HG03439 (cell line): ENCODE data around the gene CORO2B.

ENCODE experiments used
- ATAC-seq: cut with Tn5 transposase; IDR thresholded peaks from one replicate; pipeline ENCODE4 v1.9.1; 2021; ENCODE audit warnings: mild to moderate bottlenecking, moderate library complexity; ENCODE audit not compliant: unreplicated experiment

The CORO2B gene

GRCh38 chr15:68578980-68579935 lies at the start of gene CORO2B:
TSS of gene CORO2B (plus strand) at chr15:68578993. CDS start at chr15:68579263, 270 bp downstream.
- no peak for ATAC-seq

GRCh38 chr15:68531387-68532179 lies 47.2 kb upstream of the CORO2B start:
- ATAC-seq = no peak

- ATAC-seq = no peak
Measured at GRCh38 chr15:68536331-68537095, 42.3 kb upstream of the CORO2B start.

DNA sequence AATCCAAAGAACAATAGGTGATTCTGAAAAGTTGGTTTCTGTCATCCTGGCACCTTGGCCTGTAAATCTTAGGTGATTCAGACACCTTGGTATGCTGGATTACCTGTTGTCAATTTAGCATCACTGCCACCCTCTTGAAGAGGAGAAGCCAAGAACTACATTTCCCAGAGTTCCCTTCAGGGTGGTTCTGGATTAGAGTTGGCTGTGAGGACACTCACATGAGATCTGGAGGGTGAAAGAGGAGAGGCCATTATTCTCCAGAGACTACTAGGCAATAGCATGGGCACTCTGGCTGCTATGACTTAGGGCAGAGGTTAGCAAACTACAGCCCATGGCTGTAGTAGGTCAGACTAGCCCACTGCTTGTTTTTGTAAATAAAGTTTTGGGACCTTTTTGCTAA lies 41.7 kb upstream of the CORO2B start:
- ATAC-seq = no peak

- ATAC-seq = no peak
Measured at GRCh38 chr15:68537506-68537905, 41.3 kb upstream of the CORO2B start.

GRCh38 chr15:68538311-68538710 lies 40.5 kb upstream of the CORO2B start:
- ATAC-seq = no peak

GRCh38 chr15:68541743-68542142 lies 37.0 kb upstream of the CORO2B start:
- no peak for ATAC-seq

- no peak for ATAC-seq
Measured at GRCh38 chr15:68542348-68542747, 36.4 kb upstream of the CORO2B start.

GRCh38 chr15:68542771-68543164 lies 36.0 kb upstream of the CORO2B start:
- no peak for ATAC-seq

GRCh38 chr15:68543165-68544008 lies 35.4 kb upstream of the CORO2B start:
- ATAC-seq = no peak

DNA sequence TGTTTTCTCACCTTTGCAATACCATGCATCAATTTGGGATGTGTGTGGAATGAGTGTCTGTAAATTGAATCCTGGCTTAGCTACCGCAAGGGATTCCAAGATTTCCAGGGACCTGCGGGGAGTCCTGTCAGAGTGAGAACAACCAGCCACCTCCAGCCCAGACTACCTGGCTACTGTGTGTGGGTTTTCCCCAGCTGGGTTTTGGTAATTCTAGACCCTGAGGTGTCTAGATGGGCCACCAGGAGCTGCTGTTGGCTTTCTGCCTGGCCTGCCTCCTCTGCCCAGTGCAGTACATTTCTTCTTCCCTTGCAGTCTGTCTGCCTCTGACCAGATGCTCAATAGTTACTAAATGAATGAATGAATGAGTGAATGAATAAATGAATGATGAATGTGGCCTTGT lies 32.5 kb upstream of the CORO2B start:
- no peak for ATAC-seq

DNA sequence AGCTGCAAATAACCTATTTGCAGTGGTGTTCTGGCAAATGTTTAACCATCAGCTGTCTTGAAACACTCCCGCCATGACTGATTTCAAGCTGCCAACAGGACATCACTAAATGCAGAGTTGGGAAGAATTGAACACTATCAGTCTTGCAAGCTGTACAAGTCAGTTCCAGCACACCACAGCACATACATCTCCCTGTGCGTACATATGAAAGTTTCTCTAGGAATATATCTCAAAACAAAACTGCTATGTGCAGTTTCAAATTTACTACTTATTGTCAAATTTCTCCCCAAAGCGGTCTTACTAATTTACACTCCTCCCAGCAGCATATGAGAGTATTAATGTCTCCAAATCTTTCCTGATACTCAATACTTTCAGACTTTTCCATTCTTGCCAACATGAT lies 30.4 kb upstream of the CORO2B start:
- no peak for ATAC-seq

GRCh38 chr15:68550004-68550403 lies 28.8 kb upstream of the CORO2B start:
- no peak for ATAC-seq

- no peak for ATAC-seq
Measured at GRCh38 chr15:68550498-68551295, 28.1 kb upstream of the CORO2B start.

- ATAC-seq = no peak
Measured at GRCh38 chr15:68551296-68551635, 27.5 kb upstream of the CORO2B start.

DNA sequence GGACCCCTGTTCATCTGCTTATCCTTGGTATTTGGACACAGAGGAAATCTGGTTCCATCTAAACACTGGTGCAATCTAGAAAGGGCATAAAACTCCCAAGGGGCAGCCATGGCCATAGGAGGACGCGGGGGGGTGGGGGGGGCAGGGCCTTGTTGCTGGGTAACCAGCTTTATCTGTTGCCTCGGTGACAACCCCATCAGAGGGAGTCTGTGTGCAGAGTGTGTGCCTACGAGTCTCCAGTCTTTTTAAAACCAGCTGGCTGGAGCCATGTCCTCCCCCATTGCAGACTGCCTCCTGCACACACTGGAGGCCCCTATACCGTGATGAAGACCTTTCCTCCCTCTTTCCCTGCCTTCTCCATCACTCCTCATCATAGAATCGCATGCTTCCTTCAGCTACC lies 26.4 kb upstream of the CORO2B start:
- ATAC-seq = no peak

DNA sequence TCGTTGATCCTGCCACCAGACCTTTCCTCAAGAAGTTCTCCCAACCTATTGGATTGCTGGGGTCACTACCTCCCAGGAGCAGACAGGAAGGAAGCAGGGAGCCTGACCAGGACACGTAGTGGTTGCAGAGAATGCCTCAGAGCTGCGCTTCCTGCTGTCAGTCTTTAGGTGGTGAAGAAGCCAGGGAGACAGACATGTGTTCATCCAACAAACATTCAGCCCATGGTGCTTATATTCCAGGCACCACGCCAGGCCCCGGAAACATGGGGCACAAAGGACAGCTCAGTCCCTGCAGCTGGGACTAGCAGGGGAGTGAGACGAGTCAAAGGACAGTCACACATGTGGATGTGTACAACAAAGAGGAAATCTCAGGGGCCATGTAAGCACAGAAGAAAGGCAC lies 26.0 kb upstream of the CORO2B start:
- no peak for ATAC-seq

DNA sequence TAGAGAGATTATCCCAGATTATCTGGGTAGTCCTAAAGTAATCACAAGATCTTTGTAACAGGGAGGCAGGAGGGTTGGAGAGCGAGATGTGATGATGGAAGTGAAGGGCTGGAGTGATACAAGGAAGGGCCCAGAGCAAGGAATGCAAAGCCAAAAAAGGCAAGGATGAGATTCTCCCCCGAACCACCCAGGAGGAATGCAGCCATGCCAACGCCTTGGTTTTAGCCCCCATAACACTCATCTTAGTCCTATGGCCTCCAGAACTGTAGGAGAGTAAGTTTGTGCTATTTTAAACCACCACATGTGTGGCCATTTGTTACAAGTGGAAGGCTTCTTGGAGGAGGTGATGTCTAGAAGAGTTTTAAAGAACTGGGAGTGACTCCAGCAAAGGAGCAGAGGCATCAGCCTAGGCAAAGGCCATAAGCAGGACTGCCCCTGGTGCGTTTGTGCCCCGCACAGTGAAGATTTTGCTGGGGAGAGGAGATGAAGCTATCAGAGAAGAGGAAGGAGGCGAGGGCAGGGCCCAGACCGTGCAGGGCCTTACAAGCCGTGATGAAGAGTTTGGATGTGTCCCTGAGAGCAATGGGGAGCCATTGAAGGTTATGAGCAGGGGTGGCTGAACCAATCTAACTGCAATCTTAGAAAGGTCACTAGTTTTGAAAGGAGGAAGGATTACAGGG lies 25.3 kb upstream of the CORO2B start:
- ATAC-seq = no peak
